Brain microvascular endothelial cell (primary cell): ENCODE measurements around the gene HS3ST4.

Experiments
- DNase-seq: peaks from one replicate; pipeline ENCODE4 v3.0.0-alpha.2; 2020
- H3K27ac ChIP-seq: fragments of 250-450 bp; sonication (Bioruptor Pico); 2 replicates; pipeline ENCODE4 v1.5.1; 2020; ENCODE audit warnings: mild to moderate bottlenecking, moderate library complexity
- H3K27me3 ChIP-seq: fragments of 250-450 bp; sonication (Bioruptor Pico); replicated peaks from 2 replicates; pipeline ENCODE4 v1.5.1; 2020; ENCODE audit warnings: mild to moderate bottlenecking
- H3K36me3 ChIP-seq: fragments of 250-450 bp; sonication (Bioruptor Pico); replicated peaks from 2 replicates; pipeline ENCODE4 v1.5.1; 2020; ENCODE audit warnings: mild to moderate bottlenecking
- H3K4me3 ChIP-seq: 2 replicates; pipeline ENCODE4 v1.5.1; 2011; ENCODE audit warnings: low read depth, mild to moderate bottlenecking, control low read depth, low read length, moderate library complexity
- CTCF ChIP-seq: IDR thresholded peaks from 2 replicates; pipeline ENCODE4 v1.5.1; 2011; ENCODE audit warnings: low read depth, mild to moderate bottlenecking, moderate library complexity, low read length, control low read depth, inconsistent platforms; ENCODE audit errors: missing control alignments
- in situ Hi-C: cut with HindIII; loops from 2 replicates; pipeline ENCODE4 v1.10.0; 2017; ENCODE audit warnings: low sequenced_read_pairs, low pct_ligation_motif_present

HS3ST4 gene

DNA sequence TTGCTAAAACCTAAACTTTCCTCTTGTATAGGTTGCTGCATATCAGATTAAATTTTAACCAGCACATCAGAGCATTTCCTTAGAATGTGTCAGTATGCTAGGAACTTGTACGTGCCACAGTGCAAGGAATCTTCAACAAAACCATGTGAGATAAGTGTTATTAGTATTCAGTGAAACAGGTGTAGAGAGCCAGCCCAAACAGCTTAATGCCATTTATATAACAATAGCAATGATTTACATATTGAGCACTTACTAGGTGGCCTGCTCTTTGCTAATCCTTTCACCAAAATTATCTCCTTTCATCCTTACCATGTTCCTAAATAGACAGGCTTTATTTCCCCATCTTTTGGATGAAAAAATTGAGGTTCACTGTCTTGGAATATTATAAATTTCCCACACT lies 485.7 kb downstream of the HS3ST4 start:
- TF ChIP-seq CTCF: no peak
- no peak overlapping the region for H3K4me3 ChIP-seq
- no peak overlapping the region for H3K27ac ChIP-seq
- in situ Hi-C loops: no loop called here
- no peak for DNase-seq
- no peaks in the 10 kb centered on the region for H3K36me3 ChIP-seq
- no peaks in the 10 kb centered on the region for H3K27me3 ChIP-seq

GRCh38 chr16:26178298-26178697 lies 486.5 kb downstream of the HS3ST4 start:
- in situ Hi-C loops: no loop called here
- H3K27me3 ChIP-seq: no peaks in the 10 kb centered on the region
- TF ChIP-seq CTCF: no peak

DNA sequence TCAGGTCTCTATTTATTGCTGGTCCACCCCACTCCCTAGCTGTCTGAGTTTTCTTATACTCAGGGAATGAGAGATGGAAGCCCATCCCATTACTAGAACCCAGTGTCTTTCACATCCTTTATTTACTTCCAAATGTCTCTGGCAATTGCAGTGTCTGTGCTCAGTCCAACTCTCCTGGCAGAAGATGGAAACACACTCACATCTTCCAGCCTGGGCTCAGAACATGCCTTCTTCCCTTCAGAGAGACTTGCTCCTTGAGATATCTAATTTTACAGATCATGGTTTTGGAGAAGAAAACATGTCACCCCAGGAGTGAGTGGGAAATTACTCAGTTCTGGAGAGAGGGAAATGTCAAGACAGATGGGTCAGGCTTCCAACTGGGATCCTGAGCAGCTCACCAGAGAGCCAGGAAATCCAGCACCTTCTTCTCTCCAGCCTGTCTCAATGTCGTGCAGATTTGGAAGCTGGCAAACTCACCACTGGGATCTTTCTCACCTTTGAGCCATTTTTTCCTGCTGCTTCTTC lies 494.4 kb downstream of the HS3ST4 start:
- in situ Hi-C loops: no loop called here
- no peaks in the 10 kb centered on the region for H3K36me3 ChIP-seq
- H3K4me3 ChIP-seq: no peak overlapping the region
- no peaks in the 10 kb centered on the region for H3K27me3 ChIP-seq
- TF ChIP-seq CTCF: no peak
- H3K27ac ChIP-seq: no peak overlapping the region
- DNase-seq: no peak

More at GRCh38 chr16:26178298-26178697, 486.5 kb downstream of the HS3ST4 start:
- H3K36me3 ChIP-seq: no peaks in the 10 kb centered on the region
- H3K27ac ChIP-seq: no peak overlapping the region
- DNase-seq: no peak
- no peak overlapping the region for H3K4me3 ChIP-seq
